BJ (cell line): ENCODE data around the gene SLC13A3. TPM values are rescaled to one million over a fixed set of nuclear protein-coding genes. Genes with fewer than 3 reads are reported as not detected.

ENCODE experiments used
- CTCF ChIA-PET: fragments of 350-600 bp; formaldehyde crosslinking; extraction: SDS; loops from one replicate; lab custom pipeline; 2021; ENCODE audit warnings: antibody characterized with exemption, inconsistent platforms; lab: Yijun Ruan, JAX
- POLR2A ChIA-PET: fragments of 300-600 bp; sonication (Branson Sonifier 250); formaldehyde crosslinking; extraction: SDS; loops from one replicate; lab custom pipeline; 2021; ENCODE audit warnings: antibody characterized with exemption; lab: Charles Lee
- DNase-seq: peaks from one replicate; pipeline ENCODE4 v3.0.0-alpha.2; 2011; ENCODE audit warnings: low read depth
- H3K27me3 ChIP-seq: 2 replicates; pipeline ENCODE4 v1.6.0; 2011; ENCODE audit warnings: low read length; ENCODE audit not compliant: control insufficient read depth, insufficient read depth
- H3K36me3 ChIP-seq: 2 replicates; pipeline ENCODE4 v1.5.1; 2011; ENCODE audit warnings: low read length; ENCODE audit not compliant: control insufficient read depth, insufficient read depth
- H3K4me3 ChIP-seq: 2 replicates; pipeline ENCODE4 v1.5.1; 2011; ENCODE audit warnings: low read depth, mild to moderate bottlenecking, control low read depth, low read length
- polyA plus RNA-seq: library from polyadenylated mRNA; depleted of rRNA; stranded (reverse); fragments of >200 nt; gene quantifications from 2 replicates; pipeline ENCODE4 v1.2.3, GENCODE V29; 2011
- TF ChIP-seq, protein P1 (sequence below): IDR thresholded peaks from 2 replicates; pipeline ENCODE4 v1.5.1; 2011; ENCODE audit warnings: low read depth, mild to moderate bottlenecking, control low read depth, inconsistent platforms, low read length, moderate library complexity; ENCODE audit not compliant: insufficient read depth

Gene SLC13A3
- polyA plus RNA-seq, 1 experiment = 3.5 TPM

DNA sequence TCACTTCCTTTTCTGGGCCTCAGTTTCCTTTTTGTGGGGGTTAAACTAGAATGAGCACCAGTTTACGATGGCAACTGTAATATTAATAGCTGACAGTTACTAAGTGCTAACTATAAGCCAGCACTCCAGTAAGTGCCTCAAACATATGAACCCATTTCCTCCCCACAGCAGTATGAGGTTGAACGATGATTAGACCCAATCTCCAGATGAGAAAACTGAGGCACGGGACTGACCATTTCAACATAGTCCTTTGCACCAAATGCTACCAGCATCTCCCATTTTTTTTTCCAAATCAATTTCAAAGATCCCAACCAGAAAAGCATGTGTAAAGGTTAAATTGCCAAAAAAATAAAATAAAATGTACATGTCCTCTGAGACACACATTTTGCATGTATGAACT, 7.1 kb downstream of the SLC13A3 start:
- Histone ChIP-seq H3K27me3 (no peaks in the 10 kb centered on the region), H3K4me3 (no peak overlapping the region), H3K36me3 (no peaks in the 10 kb centered on the region)
- no peak for DNase-seq
- TF ChIP-seq, protein P1, sequence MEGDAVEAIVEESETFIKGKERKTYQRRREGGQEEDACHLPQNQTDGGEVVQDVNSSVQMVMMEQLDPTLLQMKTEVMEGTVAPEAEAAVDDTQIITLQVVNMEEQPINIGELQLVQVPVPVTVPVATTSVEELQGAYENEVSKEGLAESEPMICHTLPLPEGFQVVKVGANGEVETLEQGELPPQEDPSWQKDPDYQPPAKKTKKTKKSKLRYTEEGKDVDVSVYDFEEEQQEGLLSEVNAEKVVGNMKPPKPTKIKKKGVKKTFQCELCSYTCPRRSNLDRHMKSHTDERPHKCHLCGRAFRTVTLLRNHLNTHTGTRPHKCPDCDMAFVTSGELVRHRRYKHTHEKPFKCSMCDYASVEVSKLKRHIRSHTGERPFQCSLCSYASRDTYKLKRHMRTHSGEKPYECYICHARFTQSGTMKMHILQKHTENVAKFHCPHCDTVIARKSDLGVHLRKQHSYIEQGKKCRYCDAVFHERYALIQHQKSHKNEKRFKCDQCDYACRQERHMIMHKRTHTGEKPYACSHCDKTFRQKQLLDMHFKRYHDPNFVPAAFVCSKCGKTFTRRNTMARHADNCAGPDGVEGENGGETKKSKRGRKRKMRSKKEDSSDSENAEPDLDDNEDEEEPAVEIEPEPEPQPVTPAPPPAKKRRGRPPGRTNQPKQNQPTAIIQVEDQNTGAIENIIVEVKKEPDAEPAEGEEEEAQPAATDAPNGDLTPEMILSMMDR = no peak
- ChIA-PET CTCF (no interaction called here), POLR2A (no interaction called here)

DNA sequence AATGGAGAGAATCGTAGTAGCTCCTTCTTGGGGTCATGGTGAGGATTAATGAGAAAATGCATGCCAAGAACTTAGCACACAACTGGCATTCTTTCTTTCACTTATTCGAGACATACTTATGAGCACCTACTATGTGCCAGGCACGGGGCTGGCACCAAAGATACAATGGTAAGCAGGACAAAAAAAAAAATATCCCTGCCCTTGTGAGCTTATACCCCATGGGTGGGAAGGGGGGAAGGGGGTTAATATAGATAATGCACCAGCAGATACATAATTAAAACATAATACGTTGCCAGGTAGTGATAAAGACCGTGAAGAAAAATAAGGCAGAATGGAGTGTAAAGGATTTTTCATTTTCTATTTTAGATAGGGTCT, 8.3 kb downstream of the SLC13A3 start:
- CTCF ChIA-PET = interaction anchor here (1.7 kb wide), 1 partner anchor 10 kb away, joined by 4 read pairs; no protein-coding TSS in a partner anchor
- TF ChIP-seq, protein P1 = no peak
- POLR2A ChIA-PET = no interaction called here
- Histone ChIP-seq H3K4me3 (no peak overlapping the region), H3K36me3 (no peaks in the 10 kb centered on the region), H3K27me3 (no peaks in the 10 kb centered on the region)
- DNase-seq = no peak

DNA sequence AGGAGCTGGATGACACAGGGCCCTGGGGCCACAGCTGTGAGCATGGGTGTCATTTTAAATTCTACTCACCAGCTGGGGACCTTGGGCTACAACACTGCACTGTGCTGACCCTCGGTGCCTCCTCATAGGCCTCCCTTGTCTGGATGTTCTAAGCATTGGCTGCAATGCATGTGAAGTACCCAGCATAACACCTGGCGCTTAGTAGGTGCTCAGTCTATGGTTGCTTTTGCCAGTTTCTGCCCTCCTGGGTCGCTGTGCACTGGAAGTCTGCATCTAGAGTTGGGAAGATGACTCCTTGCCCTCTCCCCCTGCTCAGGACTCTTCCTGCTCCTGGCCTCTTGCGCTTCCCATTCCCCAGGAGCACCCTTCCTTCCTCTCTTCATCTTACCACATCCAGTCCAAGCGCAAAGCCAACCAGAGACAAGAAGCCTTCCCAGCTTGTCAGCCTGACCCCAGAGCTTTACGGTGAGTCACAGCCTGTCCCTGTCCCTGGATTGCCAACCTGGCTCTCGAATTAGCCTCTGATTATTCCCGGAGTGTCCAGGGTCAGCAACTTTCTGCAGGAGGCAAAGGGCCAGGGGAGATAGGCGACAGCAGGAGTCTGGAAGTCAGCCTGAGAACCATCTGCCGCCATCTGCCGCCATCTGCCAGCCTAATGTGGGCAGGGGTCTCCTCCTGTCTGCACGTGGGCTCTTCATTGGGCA, 8.8 kb downstream of the SLC13A3 start:
- ChIA-PET POLR2A (no interaction called here), CTCF (interaction anchor here (1.7 kb wide), 1 partner anchor 9 kb away, joined by 4 read pairs; no protein-coding TSS in a partner anchor)
- DNase-seq = no peak
- H3K4me3 ChIP-seq = no peak overlapping the region
- no peaks in the 10 kb centered on the region for H3K27me3 ChIP-seq
- no peaks in the 10 kb centered on the region for H3K36me3 ChIP-seq
- TF ChIP-seq, protein P1 = no peak

DNA sequence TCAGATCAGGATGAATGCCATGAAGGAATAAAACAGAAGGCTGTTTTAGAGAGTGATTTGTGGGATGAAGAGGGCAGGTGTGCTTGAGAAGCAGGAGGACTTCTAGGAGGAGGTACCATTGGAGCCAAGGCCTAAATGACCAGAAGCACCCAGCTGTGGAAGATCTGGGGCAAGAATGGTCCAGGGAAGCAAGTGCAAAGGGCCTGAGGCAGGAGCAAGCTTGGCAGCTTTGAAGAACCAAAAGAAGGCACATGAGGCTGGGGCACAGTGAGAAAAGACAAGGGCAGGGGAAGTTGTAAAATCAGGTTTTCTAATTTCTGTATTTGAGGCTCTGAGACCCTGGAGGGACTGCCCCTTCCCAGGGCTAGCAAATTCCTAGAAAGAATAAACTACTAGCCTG, 9.8 kb downstream of the SLC13A3 start:
- Histone ChIP-seq H3K4me3 (no peak overlapping the region), H3K36me3 (no peaks in the 10 kb centered on the region), H3K27me3 (no peaks in the 10 kb centered on the region)
- TF ChIP-seq, protein P1 = no peak
- POLR2A ChIA-PET = no interaction called here
- CTCF ChIA-PET = interaction anchor here (0.8 to 1.7 kb wide), 2 partner anchors 8 to 12 kb away, joined by 3 to 4 read pairs; no protein-coding TSS in a partner anchor
- DNase-seq = no peak

DNA sequence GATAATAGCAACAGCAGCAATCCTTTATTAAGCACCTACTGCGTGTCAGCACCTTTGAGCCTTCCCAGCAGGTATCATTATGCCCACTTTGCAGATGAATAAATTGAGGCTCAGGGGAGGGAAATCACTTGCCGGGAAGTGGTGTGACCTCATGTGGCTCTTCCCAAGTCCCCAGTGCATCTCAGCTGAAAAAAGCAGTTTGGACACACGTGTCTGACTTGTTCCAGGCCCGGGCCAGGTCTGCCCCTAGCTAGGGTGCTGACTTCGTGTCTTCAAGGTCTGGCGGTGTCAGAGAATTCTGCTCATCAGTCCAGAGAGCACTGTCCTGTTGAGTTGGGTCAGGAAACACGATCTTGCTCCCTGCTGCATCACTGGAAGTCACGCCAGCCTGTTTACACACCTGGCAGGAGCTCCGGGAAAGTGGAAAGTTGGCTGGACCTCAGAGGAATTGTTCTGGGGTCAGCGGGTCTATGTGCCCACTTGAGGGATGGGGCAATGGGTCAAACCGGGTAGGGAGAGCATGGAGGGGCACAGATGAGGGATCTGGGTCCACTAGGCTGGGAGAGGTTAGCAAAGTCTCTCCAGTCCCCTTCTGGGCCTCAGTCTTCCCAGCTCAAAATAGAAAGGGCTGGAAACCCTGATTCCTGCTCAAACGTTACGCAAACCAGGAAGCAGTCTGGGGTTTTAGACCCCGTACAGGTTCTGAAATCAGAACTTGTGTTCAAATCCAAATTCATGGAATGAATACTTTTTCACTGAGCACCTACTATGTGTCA, 10.5 kb downstream of the SLC13A3 start:
- no peaks in the 10 kb centered on the region for H3K27me3 ChIP-seq
- H3K36me3 ChIP-seq = no peaks in the 10 kb centered on the region
- no peak for DNase-seq
- TF ChIP-seq, protein P1 = no peak
- ChIA-PET POLR2A (no interaction called here), CTCF (interaction anchor here (0.8 to 1.1 kb wide), 2 partner anchors 10 to 12 kb away, joined by 3 read pairs; no protein-coding TSS in a partner anchor)
- H3K4me3 ChIP-seq = no peak overlapping the region
